ENCODE measurements around the gene EFNA2. TPM values are rescaled to one million over a fixed set of nuclear protein-coding genes. Genes with fewer than 3 reads are reported as not detected.

EFNA2 gene
- total RNA-seq, 4 donors from 2014 or later: 0.76 TPM; not detected in 3

- H3K4me3 ChIP-seq: peak overlapping the region; percentile 6 to 17
- H3K36me3 ChIP-seq: no peaks in the 10 kb centered on the region
- TF ChIP-seq CTCF (IDR thresholded peaks at IDR 0.05) (peak in 1 of 4 experiments; percentile 11), POLR2A (IDR thresholded peaks at IDR 0.05) (no peak)
Measured at GRCh38 chr19:1258707-1259205, 26.9 kb upstream of the EFNA2 start.

GRCh38 chr19:1259206-1259875, 26.3 kb upstream of the EFNA2 start:
- Histone ChIP-seq H3K27ac (peak overlapping the region; percentile 94 to 95), H3K27me3 (no peaks in the 10 kb centered on the region), H3K36me3 (no peaks in the 10 kb centered on the region), H3K4me1 (peaks cover 12 to 55% of the 10 kb centered on the region in 2 donors), H3K9me3 (no peaks in the 10 kb centered on the region), H3K4me3 (peak overlapping the region; percentile 6 to 17)
- intact Hi-C loops (cut with DNase I; ENCODE audit: low total_unique reads): no loop called here
- TF ChIP-seq POLR2A (IDR thresholded peaks at IDR 0.05) (peak; percentile 8 to 49), CTCF (IDR thresholded peaks at IDR 0.05) (no peak)
- peak; percentile 67 to 76 for DNase-seq

More at GRCh38 chr19:1258707-1259205, 26.9 kb upstream of the EFNA2 start:
- intact Hi-C loops (cut with DNase I; ENCODE audit: low total_unique reads): no loop called here
- no peaks in the 10 kb centered on the region for H3K27me3 ChIP-seq
- peaks cover 12 to 61% of the 10 kb centered on the region in 2 donors for H3K4me1 ChIP-seq
- no peak for DNase-seq
- no peaks in the 10 kb centered on the region for H3K9me3 ChIP-seq
- H3K27ac ChIP-seq: peak overlapping the region; percentile 94 to 95

GRCh38 chr19:1259876-1260748, 25.6 kb upstream of the EFNA2 start:
- no peaks in the 10 kb centered on the region for H3K27me3 ChIP-seq
- TF ChIP-seq CTCF (IDR thresholded peaks at IDR 0.05) (no peak), POLR2A (IDR thresholded peaks at IDR 0.05) (no peak)
- H3K27ac ChIP-seq: peak overlapping the region; percentile 94 to 95
- H3K9me3 ChIP-seq: no peaks in the 10 kb centered on the region
- peaks cover 15 to 49% of the 10 kb centered on the region in 2 donors for H3K4me1 ChIP-seq
- H3K4me3 ChIP-seq: peak overlapping the region; percentile 21 to 28
- DNase-seq: no peak
- H3K36me3 ChIP-seq: no peaks in the 10 kb centered on the region
- intact Hi-C loops (cut with DNase I; ENCODE audit: low total_unique reads): no loop called here

- H3K4me1 ChIP-seq: peaks cover 22 to 57% of the 10 kb centered on the region in 2 donors
- DNase-seq: peak; percentile 96 to 99
- intact Hi-C loops (cut with DNase I; ENCODE audit: low total_unique reads): no loop called here
Measured at GRCh38 chr19:1260749-1261537, 24.7 kb upstream of the EFNA2 start.

More at GRCh38 chr19:1260749-1261537, 24.7 kb upstream of the EFNA2 start:
- H3K27me3 ChIP-seq: no peaks in the 10 kb centered on the region
- H3K27ac ChIP-seq: peak overlapping the region; percentile 94 to 95
- H3K36me3 ChIP-seq: no peaks in the 10 kb centered on the region
- no peak for TF ChIP-seq CTCF (IDR thresholded peaks at IDR 0.05)
- TF ChIP-seq POLR2A (IDR thresholded peaks at IDR 0.05): peak; percentile 50 to 95
- peak overlapping the region; percentile 48 to 59 for H3K4me3 ChIP-seq
- no peaks in the 10 kb centered on the region for H3K9me3 ChIP-seq

Data from uterus (tissue), 4 donors.